D721Med (cell line): ENCODE data around the gene HSDL2.

Experiments
- DNase-seq: peaks from one replicate; pipeline ENCODE4 v3.0.0; 2011; ENCODE audit warnings: low spot score; ENCODE audit not compliant: insufficient read length
- FAIRE-seq: peaks from 2 replicates; lab custom pipeline; 2011; peaks lifted over from hg19 to GRCh38; lab: Jason Lieb, UNC
- CTCF ChIP-seq: IDR thresholded peaks from 2 replicates; pipeline ENCODE4 v1.5.1; 2012; ENCODE audit warnings: mild to moderate bottlenecking, control low read depth; ENCODE audit not compliant: insufficient read depth; ENCODE audit errors: missing control alignments

Gene HSDL2

DNA sequence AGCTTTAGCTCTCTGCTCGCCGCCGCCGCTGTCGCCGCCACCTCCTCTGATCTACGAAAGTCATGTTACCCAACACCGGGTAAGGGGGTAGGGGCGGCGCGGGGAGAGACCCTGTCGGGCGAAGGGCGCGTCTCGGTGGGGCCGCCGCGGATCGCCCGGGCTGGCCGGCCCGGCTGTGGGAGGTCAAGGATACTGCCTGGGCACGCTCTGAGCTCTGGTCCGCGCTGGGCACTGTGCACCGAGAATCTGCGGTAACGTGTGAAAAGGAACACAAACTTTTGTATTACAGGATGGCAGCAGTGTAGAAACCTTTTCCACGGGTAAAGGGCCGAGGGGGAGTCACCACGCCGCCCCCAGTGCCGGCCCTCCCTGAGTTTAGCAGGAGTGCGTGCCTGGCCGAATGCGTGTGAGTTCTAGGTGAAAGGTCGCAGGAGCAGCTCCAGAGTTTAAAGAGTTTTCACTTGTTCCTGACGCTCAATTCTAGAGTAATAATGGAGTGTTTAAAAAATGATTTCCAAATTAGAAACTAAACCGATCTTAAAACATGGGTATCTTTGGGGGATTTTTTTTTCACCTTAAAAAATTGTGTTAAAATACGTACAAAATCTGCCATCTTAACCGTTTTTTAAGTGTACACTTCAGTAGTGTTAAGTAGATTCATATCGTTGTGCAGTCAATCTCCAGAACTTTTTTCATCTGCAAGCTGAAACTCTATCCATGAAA, at the start of gene HSDL2:
TSS of gene HSDL2 (plus strand) at position 7 of the 723 bp plus-strand sequence. CDS start at position 63, 56 bp downstream.
- DNase-seq (no peak), FAIRE-seq (no peak)
- TF ChIP-seq CTCF = no peak

- no peak for DNase-seq
These were observed 48.3 kb upstream of the HSDL2 start for GRCh38 chr9:112331674-112331952.

DNA sequence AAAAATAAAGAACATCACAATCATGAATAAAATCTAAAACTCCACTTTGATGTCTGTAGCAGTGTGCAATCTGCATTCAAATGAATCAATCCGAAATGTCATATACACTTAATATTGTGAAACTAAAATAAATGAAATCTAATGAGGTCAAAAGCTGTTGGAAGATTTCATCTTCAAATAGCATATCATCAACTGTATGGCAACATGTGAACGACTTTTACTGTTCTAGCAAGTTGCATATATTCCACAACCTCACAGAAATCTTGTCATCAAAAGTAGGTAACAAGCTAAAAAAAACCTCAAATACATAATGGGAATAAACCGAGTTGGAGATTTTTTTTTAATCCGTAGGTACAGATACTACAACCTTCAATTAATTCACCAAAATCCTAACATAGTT, 47.7 kb upstream of the HSDL2 start:
- no peak for TF ChIP-seq CTCF
- no peak for DNase-seq
- FAIRE-seq = no peak

More at GRCh38 chr9:112331674-112331952, 48.3 kb upstream of the HSDL2 start:
- no peak for TF ChIP-seq CTCF
- FAIRE-seq = no peak

DNA sequence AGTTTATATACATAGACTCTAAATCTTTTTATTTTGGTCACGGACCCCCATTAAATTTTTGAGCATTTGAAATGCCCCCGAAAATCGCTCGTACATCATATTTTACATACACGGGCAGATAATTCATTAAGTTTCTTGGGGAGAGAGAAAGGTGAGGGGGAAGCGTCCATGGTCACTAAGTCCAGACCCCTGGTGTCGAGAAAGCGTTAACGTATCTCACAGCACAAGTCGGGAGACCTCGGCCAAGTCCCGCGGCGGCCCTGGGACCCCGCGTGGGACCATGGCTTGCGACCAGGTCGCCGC, 47.3 kb upstream of the HSDL2 start:
- no peak for TF ChIP-seq CTCF
- no peak for FAIRE-seq
- DNase-seq = no peak

- TF ChIP-seq CTCF = no peak
- no peak for DNase-seq
- no peak for FAIRE-seq
These were observed 46.8 kb upstream of the HSDL2 start, which contains the start of gene PTBP3 for GRCh38 chr9:112332977-112333638. Gene PTBP3, minus strand, starts transcription at chr9:112333619. Its CDS starts 35,754 bp downstream, at chr9:112297865.

- no peak for FAIRE-seq
- peak; percentile 51 for DNase-seq
- no peak for TF ChIP-seq CTCF
These were observed 46.1 kb upstream of the HSDL2 start for GRCh38 chr9:112333639-112334431.
